HG03460 (cell line): ENCODE measurements around the gene TRNP1.
"Not testable (repeated sequence)": the region's sequence is repeated elsewhere in the genome, so short reads cannot be mapped to it uniquely, and the experiment has no call there.

ENCODE experiments used
- ATAC-seq: cut with Tn5 transposase; IDR thresholded peaks from one replicate; pipeline ENCODE4 v1.9.1; 2021; ENCODE audit not compliant: unreplicated experiment

TRNP1 gene

GRCh38 chr1:26972390-26972789, 21.1 kb upstream of the TRNP1 start:
- ATAC-seq, result no peak

GRCh38 chr1:26972821-26973220, 20.7 kb upstream of the TRNP1 start:
- no peak for ATAC-seq

DNA sequence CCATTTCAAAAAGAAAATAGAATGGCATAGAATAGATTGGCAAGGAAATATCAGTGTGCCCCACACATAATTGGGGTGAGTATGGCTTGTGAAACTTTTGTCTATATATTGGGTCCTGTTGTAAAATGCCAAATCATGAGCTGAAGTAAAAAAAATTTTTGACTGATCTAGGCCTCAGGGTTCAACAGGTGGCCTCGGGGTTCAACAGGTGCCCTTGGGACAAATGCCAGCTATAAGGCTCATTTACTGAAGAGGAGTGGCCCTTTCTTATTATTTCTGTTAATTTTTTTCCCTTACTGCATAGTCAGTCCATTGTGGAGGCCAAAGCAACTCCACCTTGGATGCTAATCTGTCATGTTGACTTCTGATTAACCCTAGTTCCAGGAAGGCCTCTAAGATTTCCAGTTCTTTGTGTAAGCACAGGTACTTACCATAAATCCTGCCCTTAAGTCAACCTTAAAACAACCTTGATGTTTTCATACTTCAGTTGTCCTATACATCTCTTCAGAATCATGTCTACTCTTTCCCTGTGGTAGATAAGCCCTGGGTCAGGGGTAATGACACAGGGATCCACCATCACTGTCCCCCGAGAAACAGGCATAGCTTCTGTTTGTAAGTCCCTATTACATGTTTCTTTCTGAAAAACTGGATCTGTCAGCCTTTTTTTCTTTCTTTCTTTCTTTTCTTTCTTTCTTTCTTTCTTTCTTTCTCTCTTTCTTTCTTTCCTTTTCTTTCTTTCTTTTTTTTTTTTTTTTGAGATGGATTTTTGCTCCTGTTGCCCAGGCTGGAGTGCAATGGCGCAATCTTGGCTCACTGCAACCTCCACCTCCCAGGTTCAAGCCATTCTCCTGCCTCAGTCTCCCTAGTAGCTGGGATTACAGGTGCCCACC, 16.6 kb upstream of the TRNP1 start:
- ATAC-seq, result no peak

DNA sequence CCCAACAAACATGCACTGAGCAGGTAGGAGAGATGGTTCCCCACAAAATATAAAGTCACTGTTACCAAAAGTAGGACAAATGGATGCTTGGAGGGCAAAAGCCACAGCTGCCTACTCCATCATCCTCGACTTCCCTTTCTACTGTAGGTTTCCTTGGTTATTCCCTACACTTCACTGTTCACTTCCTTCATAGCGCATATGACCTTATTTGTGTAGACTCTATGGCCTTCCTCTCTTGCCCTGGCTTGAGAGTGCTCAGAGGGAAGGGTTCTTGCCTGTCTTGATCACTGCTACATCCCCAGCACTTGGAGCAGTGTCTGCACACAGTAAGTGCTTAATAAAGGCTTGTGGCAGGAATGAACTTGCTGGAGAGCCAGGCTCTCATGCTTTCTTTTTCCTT, 14.6 kb upstream of the TRNP1 start:
- ATAC-seq, result no peak

DNA sequence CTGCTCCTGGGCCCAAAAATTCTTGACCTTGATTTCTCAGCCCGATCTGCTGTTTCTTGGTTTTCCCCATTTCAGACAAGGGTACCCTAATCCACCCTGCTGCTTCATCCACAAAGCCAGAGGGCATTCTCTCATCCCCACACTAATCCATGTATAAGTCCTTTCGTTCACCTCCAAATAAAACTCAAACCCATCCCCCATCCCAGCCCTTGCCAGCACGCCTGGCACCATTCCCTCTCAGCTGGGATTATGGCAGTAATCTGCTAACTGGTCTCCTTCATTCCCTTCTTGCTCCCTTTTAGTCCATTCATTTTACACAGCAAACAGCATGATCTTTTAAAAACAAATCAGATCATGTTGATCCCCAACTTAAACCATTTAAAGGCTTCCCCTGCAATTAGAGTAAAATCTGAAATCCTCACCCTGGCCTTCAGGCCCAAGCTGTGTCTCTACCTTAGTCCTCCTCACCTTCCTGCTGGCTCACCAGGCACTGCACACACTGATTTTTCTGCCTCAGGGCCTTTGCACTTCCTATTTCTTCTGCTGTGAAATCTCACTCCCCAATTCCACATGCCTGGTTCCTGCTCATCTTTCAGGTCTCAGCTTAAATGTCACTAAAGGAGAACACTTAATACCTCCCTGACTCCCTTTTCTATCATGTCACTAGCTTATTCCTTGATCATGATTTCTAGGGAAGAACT, 12.2 kb upstream of the TRNP1 start:
- ATAC-seq, result no peak

- no peak for ATAC-seq
Observed at GRCh38 chr1:26983863-26984262, 9.6 kb upstream of the TRNP1 start.

DNA sequence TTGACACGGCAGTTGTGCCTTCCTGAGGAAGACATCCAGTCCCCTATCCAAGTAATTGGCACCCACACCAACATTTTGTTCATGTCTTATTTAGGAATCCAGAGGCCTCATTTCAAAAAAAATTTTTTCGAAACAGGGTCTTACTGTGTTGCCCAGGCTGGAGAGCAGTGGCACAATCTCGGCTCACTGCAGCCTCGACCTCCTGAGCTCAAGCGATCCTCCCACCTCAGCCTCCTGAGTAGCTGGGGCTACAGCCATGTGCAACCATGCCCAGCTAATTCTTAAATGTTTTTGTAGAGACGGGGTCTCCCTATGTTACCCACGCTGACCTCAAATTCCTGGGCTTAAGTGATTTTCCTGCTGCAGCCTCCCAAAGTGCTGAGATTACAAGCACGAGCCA, 9.2 kb upstream of the TRNP1 start:
- no peak for ATAC-seq

DNA sequence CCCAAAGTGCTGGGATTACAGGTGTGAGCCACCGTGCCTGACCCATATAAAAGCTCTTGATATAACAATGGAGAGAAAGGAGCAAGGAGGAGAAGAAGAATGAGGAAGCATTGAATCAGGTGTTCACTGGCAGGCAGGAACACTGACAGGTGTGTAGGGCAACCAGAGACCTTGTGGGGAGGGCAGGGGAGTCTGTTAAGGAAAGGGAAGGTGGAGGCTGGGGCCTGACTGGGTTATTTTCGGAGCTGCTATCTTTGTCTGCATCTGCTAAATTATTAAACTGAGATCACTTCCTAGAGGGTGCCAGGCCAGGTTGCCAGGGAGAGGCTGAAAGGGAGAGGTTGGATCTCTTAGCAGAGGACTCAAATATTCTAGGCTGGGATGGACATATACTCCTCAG, 6.8 kb upstream of the TRNP1 start:
- no peak for ATAC-seq

GRCh38 chr1:26989403-26990109, 3.9 kb upstream of the TRNP1 start:
- not testable (repeated sequence) for ATAC-seq

DNA sequence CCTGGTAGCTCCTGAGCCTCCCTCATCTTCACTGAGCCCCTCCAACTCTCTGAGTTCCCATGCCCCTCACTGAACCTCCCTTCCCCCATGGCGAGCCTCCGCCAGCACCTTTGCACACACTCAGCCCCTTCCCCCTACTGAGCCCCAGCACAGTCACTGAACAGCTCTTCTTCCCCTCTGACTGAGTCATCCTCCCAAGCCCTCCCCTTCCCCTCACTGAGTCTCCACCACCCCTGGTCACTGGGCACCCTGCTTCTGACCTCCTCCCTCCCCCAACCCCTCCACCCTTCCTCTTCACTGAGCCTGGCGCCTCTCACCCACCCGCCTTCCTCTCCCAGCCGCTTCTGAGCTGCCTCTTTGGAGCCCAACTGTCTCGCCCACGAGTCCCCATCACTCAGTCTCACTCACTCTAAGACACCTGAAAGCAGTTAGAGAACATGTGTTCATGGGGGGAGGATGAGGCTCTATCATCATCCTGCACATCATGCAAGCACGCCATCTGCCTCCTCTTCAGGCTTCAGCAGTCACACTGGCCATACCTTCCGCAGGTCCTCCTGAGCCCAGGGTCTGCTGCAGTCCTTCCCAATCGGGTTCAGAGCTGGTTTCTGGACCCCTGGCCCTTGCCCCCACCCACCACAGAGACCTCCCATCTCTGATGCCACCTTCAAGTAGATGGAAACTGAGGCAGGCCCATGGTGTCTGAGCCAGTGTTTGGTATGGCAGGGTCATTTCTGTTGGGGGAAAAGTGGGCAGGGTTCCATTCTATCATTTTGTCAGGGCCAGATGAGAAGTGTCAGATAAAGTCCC, 2.0 kb upstream of the TRNP1 start:
- ATAC-seq, result no peak

- ATAC-seq, result peak; percentile 11
Observed at GRCh38 chr1:26994020-26994786, 711 bp downstream of the TRNP1 start.

- ATAC-seq, result no peak
Observed at GRCh38 chr1:26994787-26995517, 1.5 kb downstream of the TRNP1 start.

DNA sequence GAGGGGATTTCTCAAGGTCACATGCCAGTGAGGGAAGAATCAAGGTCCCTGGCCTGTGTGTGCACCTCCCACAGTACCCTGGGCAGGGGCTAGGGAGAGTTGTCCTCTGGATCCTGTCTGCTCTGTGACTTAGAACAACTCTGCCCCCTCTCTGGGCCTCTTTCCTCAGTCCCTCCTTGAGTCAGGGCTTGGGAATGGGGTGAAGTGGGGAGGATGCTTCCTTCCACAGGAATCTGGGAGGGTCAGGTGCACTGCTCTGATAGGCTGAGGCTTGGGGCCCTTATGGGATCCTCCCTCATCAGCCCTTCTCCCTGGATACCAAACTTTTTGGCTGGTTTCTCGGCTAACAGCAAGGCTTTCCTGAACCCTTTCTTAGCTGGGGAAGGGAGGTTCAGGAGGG, 2.5 kb downstream of the TRNP1 start:
- ATAC-seq, result no peak

DNA sequence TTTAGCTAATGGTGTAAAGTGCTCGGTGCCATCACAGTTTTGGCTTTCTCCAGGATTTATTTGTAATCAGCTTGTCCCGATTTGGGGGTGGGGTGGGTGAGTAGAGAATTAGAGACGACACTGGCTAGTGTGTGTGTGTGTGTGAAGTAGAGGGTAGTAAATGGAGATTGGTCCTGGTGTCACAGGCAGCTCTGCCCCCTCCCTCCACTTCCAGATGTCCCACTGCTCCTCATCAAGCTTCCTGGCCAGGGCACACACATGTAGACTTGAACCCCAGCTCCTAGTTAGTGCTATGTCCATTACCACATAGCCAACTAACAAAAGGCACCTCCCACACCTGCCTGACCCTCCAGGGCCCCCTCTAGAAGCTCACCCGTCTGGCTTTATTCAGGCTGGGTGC, 3.2 kb downstream of the TRNP1 start:
- ATAC-seq, result no peak

- ATAC-seq, result no peak
Observed at GRCh38 chr1:26998429-26999300, 5.2 kb downstream of the TRNP1 start.

DNA sequence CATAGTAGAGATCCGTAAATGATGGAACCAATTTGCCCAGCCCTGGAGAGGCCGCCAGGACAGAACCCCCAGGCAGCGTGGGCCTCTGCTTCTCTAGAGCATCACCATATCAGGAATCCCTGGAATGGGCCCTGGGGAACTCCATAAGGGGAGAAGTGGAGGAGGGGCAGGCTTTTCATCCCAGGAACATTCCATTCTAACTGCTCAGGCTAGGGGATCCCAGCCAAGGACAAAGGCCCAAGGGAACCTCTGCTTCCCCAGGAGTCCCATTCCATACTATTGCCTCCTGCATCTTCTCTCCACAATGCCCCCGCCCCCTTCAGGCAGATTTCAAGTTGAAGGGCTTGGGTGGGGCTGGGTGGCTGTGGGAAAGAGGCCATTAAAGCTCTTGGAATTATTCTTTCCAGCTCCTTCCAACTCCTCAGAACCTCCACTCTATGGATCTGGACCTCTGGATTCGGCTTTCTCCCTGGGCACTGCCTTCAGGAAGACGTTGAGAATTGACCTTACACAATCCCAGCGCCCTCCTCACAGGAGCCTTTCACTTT, 6.0 kb downstream of the TRNP1 start:
- ATAC-seq, result no peak

DNA sequence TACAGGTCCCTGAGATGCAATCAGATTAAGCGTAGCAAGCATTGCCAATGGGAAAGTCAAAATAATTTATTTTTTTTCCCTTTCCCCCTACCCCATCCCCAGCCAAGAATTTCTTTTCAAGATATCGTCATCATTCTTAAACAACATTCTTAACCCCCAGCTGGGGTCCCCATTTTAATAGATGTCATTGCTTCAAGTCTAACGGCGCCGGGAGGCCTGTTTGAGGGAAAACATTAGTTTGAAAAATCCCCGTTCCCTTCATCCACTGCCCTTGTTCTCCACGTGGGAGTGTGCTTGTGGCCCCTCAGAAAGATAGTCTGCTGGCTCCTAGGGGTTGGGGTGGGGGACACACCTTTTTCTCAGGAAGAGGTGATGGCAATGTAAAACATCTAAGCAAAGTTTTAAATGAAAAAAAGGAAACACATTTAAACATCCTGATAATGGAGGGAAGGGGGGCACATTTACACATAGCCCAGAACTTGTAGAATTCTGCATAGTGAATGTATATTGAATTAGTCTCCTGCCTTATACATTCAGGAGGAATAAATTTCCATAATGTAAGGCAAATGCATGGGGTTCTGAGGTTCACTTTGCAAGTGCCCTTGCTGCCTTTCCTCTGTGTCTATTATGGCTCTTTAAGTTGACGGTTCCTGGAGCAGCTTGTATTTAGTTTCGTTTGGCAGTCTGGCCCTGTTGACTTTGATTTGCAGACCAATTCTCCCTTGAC, 6.8 kb downstream of the TRNP1 start:
- no peak for ATAC-seq
